Central memory CD8-positive, alpha-beta T cell (primary cell): Measurements from ENCODE around the gene OR8B12.

Experiments used
- ATAC-seq: fragments of 150-1000 bp; cut with Tn5 transposase; replicated peaks from 2 replicates; pipeline ENCODE4 v1.10.0; 2022; ENCODE audit warnings: mild to moderate bottlenecking, moderate FRiP score, moderate number of reproducible peaks; ENCODE audit not compliant: poor library complexity, severe bottlenecking; ENCODE audit errors: extremely low read depth
- DNase-seq, 2 donors: peaks; one replicate each; pipeline ENCODE4 v3.0.0; 2021; ENCODE audit warnings: low spot score in 2 of 2
- H3K27ac Mint-ChIP-seq: one replicate; pipeline ENCODE4 v1.8.0; 2022; ENCODE audit warnings: low read depth, mild to moderate bottlenecking, moderate library complexity, mixed read lengths
- H3K27me3 Mint-ChIP-seq: one replicate; pipeline ENCODE4 v1.8.0; 2022; ENCODE audit warnings: mixed read lengths
- H3K36me3 Mint-ChIP-seq: one replicate; pipeline ENCODE4 v1.8.0; 2022; ENCODE audit warnings: mild to moderate bottlenecking, moderate library complexity, mixed read lengths; ENCODE audit not compliant: insufficient read depth
- H3K4me1 Mint-ChIP-seq: one replicate; pipeline ENCODE4 v1.8.0; 2022; ENCODE audit warnings: mixed read lengths
- H3K4me3 Mint-ChIP-seq: one replicate; pipeline ENCODE4 v1.8.0; 2022; ENCODE audit warnings: mild to moderate bottlenecking, moderate library complexity, mixed read lengths
- H3K9me3 Mint-ChIP-seq: one replicate; pipeline ENCODE4 v1.8.0; 2022; ENCODE audit warnings: mixed read lengths

The OR8B12 gene

GRCh38 chr11:124543554-124543953, at the start of gene OR8B12:
Gene OR8B12, minus strand, starts transcription at chr11:124543654. Its CDS starts 0 bp downstream, at chr11:124543654.
- Mint-ChIP-seq H3K27ac (no peak within 1 kb of the TSS), H3K36me3 (no peaks in the 10 kb centered on the region), H3K4me1 (no peaks in the 10 kb centered on the region), H3K4me3 (no peak within 1 kb of the TSS), H3K9me3 (peaks cover 5% of the 10 kb centered on the region), H3K27me3 (peaks cover 62% of the 10 kb centered on the region)
- ATAC-seq (no peak), DNase-seq (no peak)

- ATAC-seq, result no peak
- Mint-ChIP-seq H3K4me1 (no peaks in the 10 kb centered on the region), H3K9me3 (no peaks in the 10 kb centered on the region), H3K4me3 (no peak overlapping the region), H3K27ac (no peak overlapping the region), H3K36me3 (no peaks in the 10 kb centered on the region), H3K27me3 (peaks cover 63% of the 10 kb centered on the region)
- DNase-seq, result no peak
Observed at GRCh38 chr11:124592627-124593026, 49.2 kb upstream of the OR8B12 start.

- H3K9me3 Mint-ChIP-seq, result no peaks in the 10 kb centered on the region
- peaks cover 63% of the 10 kb centered on the region for H3K27me3 Mint-ChIP-seq
- H3K36me3 Mint-ChIP-seq, result no peaks in the 10 kb centered on the region
- no peak overlapping the region for H3K27ac Mint-ChIP-seq
- H3K4me1 Mint-ChIP-seq, result no peaks in the 10 kb centered on the region
- DNase-seq (no peak), ATAC-seq (no peak)
- H3K4me3 Mint-ChIP-seq, result no peak overlapping the region
Observed at GRCh38 chr11:124591430-124591829, 48.0 kb upstream of the OR8B12 start.

GRCh38 chr11:124586238-124586860, 42.9 kb upstream of the OR8B12 start:
- Mint-ChIP-seq H3K27ac (no peak overlapping the region), H3K4me3 (no peak overlapping the region), H3K9me3 (no peaks in the 10 kb centered on the region), H3K27me3 (peaks cover 54% of the 10 kb centered on the region), H3K36me3 (peaks cover 2% of the 10 kb centered on the region), H3K4me1 (no peaks in the 10 kb centered on the region)
- no peak for DNase-seq
- no peak for ATAC-seq

GRCh38 chr11:124584681-124585372, 41.4 kb upstream of the OR8B12 start:
- no peak for DNase-seq
- ATAC-seq, result no peak
- H3K9me3 Mint-ChIP-seq, result no peaks in the 10 kb centered on the region
- H3K4me3 Mint-ChIP-seq, result no peak overlapping the region
- no peaks in the 10 kb centered on the region for H3K4me1 Mint-ChIP-seq
- H3K27me3 Mint-ChIP-seq, result peaks cover 52% of the 10 kb centered on the region
- peaks cover 2% of the 10 kb centered on the region for H3K36me3 Mint-ChIP-seq
- no peak overlapping the region for H3K27ac Mint-ChIP-seq

- no peak for ATAC-seq
- Mint-ChIP-seq H3K4me1 (no peaks in the 10 kb centered on the region), H3K36me3 (peaks cover 2% of the 10 kb centered on the region), H3K9me3 (no peaks in the 10 kb centered on the region), H3K27ac (no peak overlapping the region), H3K4me3 (no peak overlapping the region), H3K27me3 (peaks cover 42% of the 10 kb centered on the region)
- DNase-seq, result no peak
Observed at GRCh38 chr11:124583781-124584180, 40.3 kb upstream of the OR8B12 start.

- H3K36me3 Mint-ChIP-seq, result peaks cover 2% of the 10 kb centered on the region
- H3K27me3 Mint-ChIP-seq, result peaks cover 42% of the 10 kb centered on the region
- H3K4me3 Mint-ChIP-seq, result no peak overlapping the region
- H3K27ac Mint-ChIP-seq, result no peak overlapping the region
- DNase-seq (no peak), ATAC-seq (no peak)
- H3K9me3 Mint-ChIP-seq, result no peaks in the 10 kb centered on the region
- no peaks in the 10 kb centered on the region for H3K4me1 Mint-ChIP-seq
Observed at GRCh38 chr11:124582565-124582964, 39.1 kb upstream of the OR8B12 start.

GRCh38 chr11:124581817-124582216, 38.4 kb upstream of the OR8B12 start:
- Mint-ChIP-seq H3K27ac (no peak overlapping the region), H3K36me3 (peaks cover 2% of the 10 kb centered on the region), H3K4me3 (no peak overlapping the region), H3K27me3 (peaks cover 42% of the 10 kb centered on the region), H3K4me1 (no peaks in the 10 kb centered on the region), H3K9me3 (no peaks in the 10 kb centered on the region)
- no peak for DNase-seq
- no peak for ATAC-seq

- Mint-ChIP-seq H3K4me3 (no peak overlapping the region), H3K9me3 (no peaks in the 10 kb centered on the region), H3K27me3 (peaks cover 53% of the 10 kb centered on the region), H3K36me3 (peaks cover 2% of the 10 kb centered on the region), H3K4me1 (no peaks in the 10 kb centered on the region), H3K27ac (no peak overlapping the region)
- ATAC-seq, result no peak
- no peak for DNase-seq
Observed at GRCh38 chr11:124578761-124579160, 35.3 kb upstream of the OR8B12 start.

- Mint-ChIP-seq H3K27ac (no peak overlapping the region), H3K4me3 (no peak overlapping the region), H3K9me3 (no peaks in the 10 kb centered on the region), H3K27me3 (peaks cover 62% of the 10 kb centered on the region), H3K4me1 (no peaks in the 10 kb centered on the region), H3K36me3 (peaks cover 2% of the 10 kb centered on the region)
- DNase-seq, result no peak
- no peak for ATAC-seq
Observed at GRCh38 chr11:124577716-124578427, 34.4 kb upstream of the OR8B12 start.

- ATAC-seq, result no peak
- H3K4me1 Mint-ChIP-seq, result no peaks in the 10 kb centered on the region
- H3K9me3 Mint-ChIP-seq, result no peaks in the 10 kb centered on the region
- DNase-seq, result no peak
- no peaks in the 10 kb centered on the region for H3K36me3 Mint-ChIP-seq
- peaks cover 60% of the 10 kb centered on the region for H3K27me3 Mint-ChIP-seq
- H3K27ac Mint-ChIP-seq, result no peak overlapping the region
- no peak overlapping the region for H3K4me3 Mint-ChIP-seq
Observed at GRCh38 chr11:124570160-124570559, 26.7 kb upstream of the OR8B12 start.

GRCh38 chr11:124569697-124570096, 26.2 kb upstream of the OR8B12 start, which contains the start of gene OR8A1:
Gene OR8A1, plus strand, starts transcription at chr11:124569997. Its CDS starts 123 bp downstream, at chr11:124570120.
- DNase-seq (no peak), ATAC-seq (no peak)
- Mint-ChIP-seq H3K4me1 (no peaks in the 10 kb centered on the region), H3K9me3 (no peaks in the 10 kb centered on the region), H3K36me3 (no peaks in the 10 kb centered on the region), H3K27ac (no peak within 1 kb of the TSS), H3K4me3 (no peak within 1 kb of the TSS), H3K27me3 (peaks cover 60% of the 10 kb centered on the region)

- H3K27ac Mint-ChIP-seq, result no peak overlapping the region
- peaks cover 29% of the 10 kb centered on the region for H3K27me3 Mint-ChIP-seq
Observed at GRCh38 chr11:124556828-124557227, 13.4 kb upstream of the OR8B12 start.

More at GRCh38 chr11:124556828-124557227, 13.4 kb upstream of the OR8B12 start:
- DNase-seq (no peak), ATAC-seq (no peak)
- Mint-ChIP-seq H3K4me3 (no peak overlapping the region), H3K36me3 (peaks cover 2% of the 10 kb centered on the region), H3K9me3 (no peaks in the 10 kb centered on the region), H3K4me1 (no peaks in the 10 kb centered on the region)
